Anterior cingulate cortex (tissue), 58 donors: Measurements from ENCODE around the gene ELP5.
A peak's percentile ranks its signal among the peaks of the same experiment; 100 is the strongest.

Experiments used
- DNase-seq, 58 donors: peaks; one replicate each; lab custom pipeline; 2025; lab: John Stamatoyannopoulos, UW

ELP5 gene

GRCh38 chr17:7218166-7218565 is 33.8 kb upstream of the ELP5 start:
- no peak for DNase-seq

GRCh38 chr17:7218758-7219157 is 33.3 kb upstream of the ELP5 start:
- no peak for DNase-seq

GRCh38 chr17:7219229-7219811 is 32.7 kb upstream of the ELP5 start:
- no peak for DNase-seq

- peak; percentile 40 to 95 (median 84) for DNase-seq
Measured at GRCh38 chr17:7219812-7220592, 32.0 kb upstream of the ELP5 start, which contains the start of the genes ACADVL and DLG4. ACADVL (plus strand) TSS chr17:7219938; CDS start chr17:7219985, 47 bp downstream. DLG4 (minus strand) TSS chr17:7219836.

- DNase-seq, result peak in 21 of 58 donors; percentile 17 to 50 (median 28)
Measured at GRCh38 chr17:7220593-7221277, 31.3 kb upstream of the ELP5 start.

- no peak for DNase-seq
Measured at GRCh38 chr17:7221278-7222092, 30.5 kb upstream of the ELP5 start.

GRCh38 chr17:7222093-7222971 is 29.7 kb upstream of the ELP5 start:
- no peak for DNase-seq

- no peak for DNase-seq
Measured at GRCh38 chr17:7222972-7223292, 29.1 kb upstream of the ELP5 start.

GRCh38 chr17:7223375-7223774 is 28.6 kb upstream of the ELP5 start:
- no peak for DNase-seq

GRCh38 chr17:7224110-7224509 is 27.9 kb upstream of the ELP5 start:
- DNase-seq, result peak in 1 of 58 donors; percentile 24

- DNase-seq, result no peak
Measured at GRCh38 chr17:7224661-7225111, 27.3 kb upstream of the ELP5 start.

GRCh38 chr17:7225711-7226331 is 26.2 kb upstream of the ELP5 start:
- no peak for DNase-seq

- no peak for DNase-seq
Measured at GRCh38 chr17:7226721-7227710, 25.0 kb upstream of the ELP5 start.

- no peak for DNase-seq
Measured at GRCh38 chr17:7228920-7229319, 23.1 kb upstream of the ELP5 start.

- no peak for DNase-seq
Measured at GRCh38 chr17:7229504-7229903, 22.5 kb upstream of the ELP5 start.

- DNase-seq, result no peak
Measured at GRCh38 chr17:7232114-7232513, 19.9 kb upstream of the ELP5 start.

- DNase-seq, result no peak
Measured at GRCh38 chr17:7233701-7234082, 18.3 kb upstream of the ELP5 start.
